ENCODE data around the gene LARGE1. TPM values are rescaled to one million over a fixed set of nuclear protein-coding genes. Genes with fewer than 3 reads are reported as not detected.

The LARGE1 gene
- total RNA-seq, 2 donors from 2014 or later: 29.5 to 42.1 TPM

DNA sequence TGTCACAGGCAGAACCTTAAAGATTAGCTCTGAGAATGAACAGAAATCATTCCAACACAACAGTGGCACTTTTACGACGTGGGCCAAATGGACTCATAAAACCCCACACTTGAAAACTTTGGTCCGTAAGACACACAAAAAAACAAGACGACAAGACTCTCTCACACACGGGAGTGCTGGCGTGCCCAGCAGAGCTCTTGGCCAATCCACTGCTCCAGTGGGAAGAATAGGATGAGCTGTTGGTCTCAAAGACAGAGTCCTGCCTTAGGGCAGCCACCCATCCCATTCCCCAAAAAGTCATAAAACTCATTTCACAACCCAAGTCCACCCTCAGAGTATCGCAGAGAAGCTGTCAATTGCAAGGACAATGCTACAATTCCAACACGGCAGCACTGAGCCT is 18.2 kb downstream of the LARGE1 start:
- H3K27me3 ChIP-seq (replicated peaks; ENCODE audit: insufficient read depth): no peaks in the 10 kb centered on the region
- DNase-seq (ENCODE audit: low spot score): no peak
- no peaks in the 10 kb centered on the region for H3K9me3 ChIP-seq
- no peaks in the 10 kb centered on the region for H3K36me3 ChIP-seq
- no peak for ATAC-seq (ENCODE audit: insufficient number of reproducible peaks, low FRiP score, low read depth)
- peaks cover 0 to 9% of the 10 kb centered on the region in 2 donors for H3K4me1 ChIP-seq (ENCODE audit: control insufficient read depth in 1 of 2, low read depth in 2 of 2)
- no peak overlapping the region for H3K27ac ChIP-seq
- no peak overlapping the region for H3K4me3 ChIP-seq
- TF ChIP-seq CTCF (IDR thresholded peaks at IDR 0.05): no peak

GRCh38 chr22:33898121-33898520 is 22.2 kb downstream of the LARGE1 start:
- no peak overlapping the region for H3K27ac ChIP-seq
- no peaks in the 10 kb centered on the region for H3K9me3 ChIP-seq
- no peak overlapping the region for H3K4me3 ChIP-seq
- no peaks in the 10 kb centered on the region for H3K27me3 ChIP-seq (replicated peaks; ENCODE audit: insufficient read depth)
- no peak for DNase-seq (ENCODE audit: low spot score)
- H3K4me1 ChIP-seq (ENCODE audit: control insufficient read depth in 1 of 2, low read depth in 2 of 2): peaks cover 0 to 12% of the 10 kb centered on the region in 2 donors
- ATAC-seq (ENCODE audit: insufficient number of reproducible peaks, low FRiP score, low read depth): no peak
- no peaks in the 10 kb centered on the region for H3K36me3 ChIP-seq
- TF ChIP-seq CTCF (IDR thresholded peaks at IDR 0.05): no peak

DNA sequence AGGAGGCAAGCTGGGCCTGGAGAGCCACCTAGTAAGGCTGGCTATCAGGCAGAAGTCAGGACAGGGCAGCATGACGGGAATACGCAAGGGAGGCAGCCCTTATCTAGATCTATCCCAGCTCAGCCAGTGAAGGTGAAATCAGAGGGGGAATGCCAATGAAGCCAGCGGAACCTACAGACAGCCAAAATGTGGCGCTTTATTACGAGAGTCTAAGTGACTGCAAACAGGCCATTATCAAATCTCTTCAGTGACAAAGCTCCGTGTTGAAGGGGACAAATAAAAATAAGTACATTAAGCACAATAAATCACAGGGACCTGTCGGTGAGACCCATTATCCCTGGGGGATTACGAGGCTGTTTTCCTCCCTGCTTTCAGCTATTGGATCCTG is 22.8 kb downstream of the LARGE1 start:
- no peak for ATAC-seq (ENCODE audit: insufficient number of reproducible peaks, low FRiP score, low read depth)
- TF ChIP-seq CTCF (IDR thresholded peaks at IDR 0.05): no peak
- peaks cover 0 to 12% of the 10 kb centered on the region in 2 donors for H3K4me1 ChIP-seq (ENCODE audit: control insufficient read depth in 1 of 2, low read depth in 2 of 2)

DNA sequence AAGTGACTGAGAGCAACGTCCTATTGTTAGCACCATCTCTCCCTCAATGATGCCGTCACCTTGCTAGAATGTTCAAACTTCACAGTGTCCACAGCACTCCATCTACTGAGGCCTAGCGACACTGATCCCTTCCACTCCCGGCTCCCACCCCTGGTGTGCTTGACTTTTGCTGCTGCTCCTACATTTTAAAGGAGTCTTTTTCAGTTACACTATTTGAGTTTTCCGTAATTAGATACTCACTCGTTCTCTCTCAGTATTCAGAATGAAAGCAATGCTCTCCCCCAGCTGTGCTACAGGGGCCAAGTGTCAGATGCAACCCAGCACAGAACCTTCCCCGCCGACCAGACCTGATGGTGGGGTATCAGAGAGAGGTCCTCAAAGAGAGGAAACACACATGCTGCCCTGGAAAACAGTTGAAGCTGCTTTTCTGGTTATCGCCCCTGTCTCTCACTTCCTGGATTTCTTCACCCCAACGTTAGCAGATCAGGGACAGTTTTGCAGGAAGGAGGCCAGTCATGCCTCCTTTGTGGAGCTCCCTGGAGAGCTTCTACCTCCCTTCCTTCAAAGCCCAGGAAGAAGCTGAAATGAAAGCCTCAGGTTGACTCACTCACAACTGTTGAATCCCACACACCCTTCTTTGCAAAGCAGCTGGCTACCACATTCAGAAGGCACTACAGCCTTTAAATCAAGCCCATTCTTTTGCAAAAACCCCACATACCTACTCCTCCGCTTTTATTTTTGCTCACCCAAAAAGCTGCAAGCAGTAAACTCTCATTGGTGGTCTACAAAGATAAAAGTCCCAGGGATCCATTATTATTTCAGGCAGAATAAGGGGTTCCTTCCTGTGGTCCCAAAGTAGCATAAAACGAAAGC is 23.5 kb downstream of the LARGE1 start:
- H3K27ac ChIP-seq: no peak overlapping the region
- no peaks in the 10 kb centered on the region for H3K27me3 ChIP-seq (replicated peaks; ENCODE audit: insufficient read depth)
- H3K4me3 ChIP-seq: no peak overlapping the region
- no peak for DNase-seq (ENCODE audit: low spot score)
- no peaks in the 10 kb centered on the region for H3K9me3 ChIP-seq
- no peak for TF ChIP-seq CTCF (IDR thresholded peaks at IDR 0.05)
- H3K36me3 ChIP-seq: no peaks in the 10 kb centered on the region
- H3K4me1 ChIP-seq (ENCODE audit: control insufficient read depth in 1 of 2, low read depth in 2 of 2): peaks cover 0 to 12% of the 10 kb centered on the region in 2 donors
- ATAC-seq (ENCODE audit: insufficient number of reproducible peaks, low FRiP score, low read depth): no peak

More for the DNA sequence above, 22.8 kb downstream of the LARGE1 start:
- Histone ChIP-seq H3K27ac (no peak overlapping the region), H3K9me3 (no peaks in the 10 kb centered on the region), H3K36me3 (no peaks in the 10 kb centered on the region), H3K27me3 (replicated peaks; ENCODE audit: insufficient read depth) (no peaks in the 10 kb centered on the region), H3K4me3 (no peak overlapping the region)
- DNase-seq (ENCODE audit: low spot score): no peak

DNA sequence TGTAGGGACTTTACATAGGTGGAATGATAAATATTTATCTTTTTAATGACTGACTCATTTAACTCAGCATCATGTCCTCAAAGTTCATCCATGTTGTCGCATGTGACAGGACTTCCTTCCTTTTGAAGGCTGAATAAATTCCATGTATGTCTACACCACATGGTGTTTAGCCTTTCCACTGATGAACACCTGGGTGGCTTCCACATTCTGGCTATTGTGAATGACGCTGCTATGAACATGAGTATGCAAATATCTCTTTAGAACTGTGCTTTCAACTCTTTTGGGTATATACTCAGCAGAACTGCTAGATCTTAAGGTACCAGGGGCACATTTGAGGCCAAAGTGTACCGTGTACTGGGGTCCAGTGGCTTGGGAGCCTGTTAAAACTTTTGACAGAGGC is 24.1 kb downstream of the LARGE1 start:
- H3K27me3 ChIP-seq (replicated peaks; ENCODE audit: insufficient read depth): no peaks in the 10 kb centered on the region
- DNase-seq (ENCODE audit: low spot score) (no peak), ATAC-seq (ENCODE audit: insufficient number of reproducible peaks, low FRiP score, low read depth) (no peak)
- peaks cover 0 to 12% of the 10 kb centered on the region in 2 donors for H3K4me1 ChIP-seq (ENCODE audit: control insufficient read depth in 1 of 2, low read depth in 2 of 2)
- H3K9me3 ChIP-seq: no peaks in the 10 kb centered on the region
- TF ChIP-seq CTCF (IDR thresholded peaks at IDR 0.05): no peak
- no peak overlapping the region for H3K27ac ChIP-seq
- H3K4me3 ChIP-seq: no peak overlapping the region
- H3K36me3 ChIP-seq: no peaks in the 10 kb centered on the region
